ENCODE data around the gene SERTM1. TPM values are rescaled to one million over a fixed set of nuclear protein-coding genes. Genes with fewer than 3 reads are reported as not detected.

Gene SERTM1
- total and polyA plus RNA-seq, 2 of the 4 experiments (the other 2 are of a cell fraction) = not detected

DNA sequence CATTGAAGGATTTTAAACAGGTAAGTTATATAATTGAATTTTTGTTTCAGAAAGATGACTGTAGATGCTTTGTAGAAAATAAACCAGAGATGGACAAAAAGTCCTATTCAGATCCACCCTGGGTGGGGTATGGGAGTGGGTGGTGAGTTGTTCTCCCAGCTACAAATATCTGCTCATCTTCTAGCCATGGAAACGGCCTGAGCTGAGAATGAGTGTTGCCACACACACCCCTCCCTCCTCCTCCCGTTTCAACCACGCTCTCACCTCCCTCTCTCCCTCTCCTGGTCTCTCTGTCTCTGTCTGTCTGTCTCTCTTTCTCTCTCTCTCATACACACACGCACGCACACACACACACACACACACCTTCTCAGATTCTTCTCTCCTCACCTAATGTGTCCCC lies 26.4 kb downstream of the SERTM1 start:
- TF ChIP-seq RCOR1 (IDR thresholded peaks at IDR 0.05; ENCODE audit: insufficient replicate concordance, low read length) = no peak
- no peak for TF ChIP-seq SMC3 (IDR thresholded peaks at IDR 0.05; ENCODE audit: low read depth, low read length)
- TF ChIP-seq CEBPB (IDR thresholded peaks at IDR 0.05; ENCODE audit: low read depth, low read length) = no peak
- no peak for TF ChIP-seq MAFK (IDR thresholded peaks at IDR 0.05; ENCODE audit: low read depth, low read length)
- TF ChIP-seq MXI1 (IDR thresholded peaks at IDR 0.05; ENCODE audit: borderline replicate concordance, low read depth, low read length) = no peak
- TF ChIP-seq, protein P1, sequence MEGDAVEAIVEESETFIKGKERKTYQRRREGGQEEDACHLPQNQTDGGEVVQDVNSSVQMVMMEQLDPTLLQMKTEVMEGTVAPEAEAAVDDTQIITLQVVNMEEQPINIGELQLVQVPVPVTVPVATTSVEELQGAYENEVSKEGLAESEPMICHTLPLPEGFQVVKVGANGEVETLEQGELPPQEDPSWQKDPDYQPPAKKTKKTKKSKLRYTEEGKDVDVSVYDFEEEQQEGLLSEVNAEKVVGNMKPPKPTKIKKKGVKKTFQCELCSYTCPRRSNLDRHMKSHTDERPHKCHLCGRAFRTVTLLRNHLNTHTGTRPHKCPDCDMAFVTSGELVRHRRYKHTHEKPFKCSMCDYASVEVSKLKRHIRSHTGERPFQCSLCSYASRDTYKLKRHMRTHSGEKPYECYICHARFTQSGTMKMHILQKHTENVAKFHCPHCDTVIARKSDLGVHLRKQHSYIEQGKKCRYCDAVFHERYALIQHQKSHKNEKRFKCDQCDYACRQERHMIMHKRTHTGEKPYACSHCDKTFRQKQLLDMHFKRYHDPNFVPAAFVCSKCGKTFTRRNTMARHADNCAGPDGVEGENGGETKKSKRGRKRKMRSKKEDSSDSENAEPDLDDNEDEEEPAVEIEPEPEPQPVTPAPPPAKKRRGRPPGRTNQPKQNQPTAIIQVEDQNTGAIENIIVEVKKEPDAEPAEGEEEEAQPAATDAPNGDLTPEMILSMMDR (conservative IDR thresholded peaks at IDR 0.05; ENCODE audit: low read depth, low read length) = no peak
- TF ChIP-seq, protein P2, sequence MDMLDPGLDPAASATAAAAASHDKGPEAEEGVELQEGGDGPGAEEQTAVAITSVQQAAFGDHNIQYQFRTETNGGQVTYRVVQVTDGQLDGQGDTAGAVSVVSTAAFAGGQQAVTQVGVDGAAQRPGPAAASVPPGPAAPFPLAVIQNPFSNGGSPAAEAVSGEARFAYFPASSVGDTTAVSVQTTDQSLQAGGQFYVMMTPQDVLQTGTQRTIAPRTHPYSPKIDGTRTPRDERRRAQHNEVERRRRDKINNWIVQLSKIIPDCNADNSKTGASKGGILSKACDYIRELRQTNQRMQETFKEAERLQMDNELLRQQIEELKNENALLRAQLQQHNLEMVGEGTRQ (IDR thresholded peaks at IDR 0.05; ENCODE audit: low read depth, low read length) = no peak
- TF ChIP-seq MAZ (IDR thresholded peaks at IDR 0.05; ENCODE audit: borderline replicate concordance, low read depth, low read length) = no peak
- no peak for TF ChIP-seq CHD1 (IDR thresholded peaks at IDR 0.05; ENCODE audit: low read depth, low read length)
- no peak for TF ChIP-seq POLR2A (IDR thresholded peaks at IDR 0.05; ENCODE audit: low read depth, low read length)
- no peak for TF ChIP-seq BHLHE40 (IDR thresholded peaks at IDR 0.05; ENCODE audit: low read depth, low read length)
- no peak for TF ChIP-seq RAD21 (IDR thresholded peaks at IDR 0.05; ENCODE audit: low read length)
- TF ChIP-seq RFX5 (IDR thresholded peaks at IDR 0.05; ENCODE audit: low read depth, low read length) = no peak
- no peak for TF ChIP-seq FOS (IDR thresholded peaks at IDR 0.05; ENCODE audit: low read depth, low read length)
- Histone ChIP-seq H3K79me1 (ENCODE audit: low read depth in 1 of 2, low read length in 2 of 2) (no peaks in the 10 kb centered on the region), H3K36me3 (ENCODE audit: control insufficient read depth, insufficient read depth, low read length) (no peaks in the 10 kb centered on the region), H3K23ac (ENCODE audit: low read depth, low read length) (no peak overlapping the region), H3K4me3 (ENCODE audit: insufficient read depth, low read depth, low read length) (no peak overlapping the region), H3K14ac (replicated peaks; ENCODE audit: low read depth, low read length) (no peak overlapping the region), H2BK5ac (ENCODE audit: low read depth, low read length, poor library complexity, severe bottlenecking) (no peak overlapping the region), H4K5ac (ENCODE audit: low read depth, low read length) (no peak overlapping the region), H3K27ac (ENCODE audit: insufficient read depth, low read length) (no peak overlapping the region), H2BK20ac (ENCODE audit: low read depth, low read length) (no peak overlapping the region), H3K4me2 (ENCODE audit: low read depth, low read length) (no peak overlapping the region), H4K20me1 (ENCODE audit: insufficient read depth, low read length) (no peaks in the 10 kb centered on the region), H3K27me3 (ENCODE audit: control insufficient read depth, insufficient read depth, low read length) (peaks cover 3% of the 10 kb centered on the region), H2AK5ac (ENCODE audit: low read depth, low read length) (no peak overlapping the region), H2AK9ac (replicated peaks; ENCODE audit: low read depth, low read length, poor library complexity) (no peak overlapping the region), H3K4me1 (ENCODE audit: control insufficient read depth, insufficient read depth, low read length) (no peaks in the 10 kb centered on the region), H3K9me1 (ENCODE audit: insufficient read depth, low read length) (no peaks in the 10 kb centered on the region), H2BK15ac (ENCODE audit: low read depth, low read length) (no peak overlapping the region), H4K91ac (ENCODE audit: insufficient read depth, low read depth, low read length) (no peak overlapping the region), H3K4ac (ENCODE audit: low read depth, low read length) (no peak overlapping the region), H3K56ac (ENCODE audit: extremely low read depth, insufficient read depth, low read length) (no peak overlapping the region), H3K18ac (ENCODE audit: low read depth, low read length) (no peak overlapping the region), H3K9me3 (ENCODE audit: control insufficient read depth, insufficient read depth, low read length) (no peaks in the 10 kb centered on the region), H4K8ac (ENCODE audit: low read depth in 2 of 2, low read length in 2 of 2) (no peak overlapping the region), H2AFZ (replicated peaks; ENCODE audit: low read length, poor library complexity) (no peak overlapping the region), H3K9ac (ENCODE audit: low read depth, low read length) (no peak overlapping the region), H2BK120ac (ENCODE audit: low read depth, low read length) (no peak overlapping the region)
- dilution Hi-C loops (cut with HindIII; ENCODE audit: low sequenced_read_pairs, unreplicated experiment) (no loop called here), in situ Hi-C loops (cut with MboI; ENCODE audit: low sequenced_read_pairs) (no loop called here), intact Hi-C loops (cut with micrococcal nuclease) (no loop called here)
- CTCF ChIA-PET = no interaction called here
- no TSS peak for BruUV-seq (replicated peaks)
- POLR2A ChIA-PET (ENCODE audit: unreplicated experiment) = no interaction called here
- no peak for DNase-seq
- no peak for ATAC-seq (ENCODE audit: low read depth)
- 44% methylated on average over 2 of the region's 5 CpGs; no CpG with 5 or more reads in 1 of the 2 experiments for WGBS, 2 experiments (ENCODE audit: extremely low coverage in 2 of 2, insufficient read length in 1 of 2)

Data from IMR-90 (cell line).